Measurements from ENCODE around the gene EREG.

- TF ChIP-seq, protein P1, sequence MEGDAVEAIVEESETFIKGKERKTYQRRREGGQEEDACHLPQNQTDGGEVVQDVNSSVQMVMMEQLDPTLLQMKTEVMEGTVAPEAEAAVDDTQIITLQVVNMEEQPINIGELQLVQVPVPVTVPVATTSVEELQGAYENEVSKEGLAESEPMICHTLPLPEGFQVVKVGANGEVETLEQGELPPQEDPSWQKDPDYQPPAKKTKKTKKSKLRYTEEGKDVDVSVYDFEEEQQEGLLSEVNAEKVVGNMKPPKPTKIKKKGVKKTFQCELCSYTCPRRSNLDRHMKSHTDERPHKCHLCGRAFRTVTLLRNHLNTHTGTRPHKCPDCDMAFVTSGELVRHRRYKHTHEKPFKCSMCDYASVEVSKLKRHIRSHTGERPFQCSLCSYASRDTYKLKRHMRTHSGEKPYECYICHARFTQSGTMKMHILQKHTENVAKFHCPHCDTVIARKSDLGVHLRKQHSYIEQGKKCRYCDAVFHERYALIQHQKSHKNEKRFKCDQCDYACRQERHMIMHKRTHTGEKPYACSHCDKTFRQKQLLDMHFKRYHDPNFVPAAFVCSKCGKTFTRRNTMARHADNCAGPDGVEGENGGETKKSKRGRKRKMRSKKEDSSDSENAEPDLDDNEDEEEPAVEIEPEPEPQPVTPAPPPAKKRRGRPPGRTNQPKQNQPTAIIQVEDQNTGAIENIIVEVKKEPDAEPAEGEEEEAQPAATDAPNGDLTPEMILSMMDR (IDR thresholded peaks at IDR 0.05 in 2 of 3, conservative IDR thresholded peaks at IDR 0.05 in 1 of 3; ENCODE audit: insufficient read depth in 2 of 3, low read depth in 1 of 3, low read length in 3 of 3) = no peak
- TF ChIP-seq CC2D1A (IDR thresholded peaks at IDR 0.05) (no peak), TCF3 (CRISPR knock-in tag; IDR thresholded peaks at IDR 0.05) (no peak)
- TF ChIP-seq, protein P2, sequence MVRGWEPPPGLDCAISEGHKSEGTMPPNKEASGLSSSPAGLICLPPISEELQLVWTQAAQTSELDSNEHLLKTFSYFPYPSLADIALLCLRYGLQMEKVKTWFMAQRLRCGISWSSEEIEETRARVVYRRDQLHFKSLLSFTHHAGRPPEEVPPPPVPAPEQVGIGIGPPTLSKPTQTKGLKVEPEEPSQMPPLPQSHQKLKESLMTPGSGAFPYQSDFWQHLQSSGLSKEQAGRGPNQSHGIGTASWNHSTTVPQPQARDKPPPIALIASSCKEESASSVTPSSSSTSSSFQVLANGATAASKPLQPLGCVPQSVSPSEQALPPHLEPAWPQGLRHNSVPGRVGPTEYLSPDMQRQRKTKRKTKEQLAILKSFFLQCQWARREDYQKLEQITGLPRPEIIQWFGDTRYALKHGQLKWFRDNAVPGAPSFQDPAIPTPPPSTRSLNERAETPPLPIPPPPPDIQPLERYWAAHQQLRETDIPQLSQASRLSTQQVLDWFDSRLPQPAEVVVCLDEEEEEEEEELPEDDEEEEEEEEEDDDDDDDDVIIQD (CRISPR knock-in tag; IDR thresholded peaks at IDR 0.05) = no peak
- TF ChIP-seq, protein P3, sequence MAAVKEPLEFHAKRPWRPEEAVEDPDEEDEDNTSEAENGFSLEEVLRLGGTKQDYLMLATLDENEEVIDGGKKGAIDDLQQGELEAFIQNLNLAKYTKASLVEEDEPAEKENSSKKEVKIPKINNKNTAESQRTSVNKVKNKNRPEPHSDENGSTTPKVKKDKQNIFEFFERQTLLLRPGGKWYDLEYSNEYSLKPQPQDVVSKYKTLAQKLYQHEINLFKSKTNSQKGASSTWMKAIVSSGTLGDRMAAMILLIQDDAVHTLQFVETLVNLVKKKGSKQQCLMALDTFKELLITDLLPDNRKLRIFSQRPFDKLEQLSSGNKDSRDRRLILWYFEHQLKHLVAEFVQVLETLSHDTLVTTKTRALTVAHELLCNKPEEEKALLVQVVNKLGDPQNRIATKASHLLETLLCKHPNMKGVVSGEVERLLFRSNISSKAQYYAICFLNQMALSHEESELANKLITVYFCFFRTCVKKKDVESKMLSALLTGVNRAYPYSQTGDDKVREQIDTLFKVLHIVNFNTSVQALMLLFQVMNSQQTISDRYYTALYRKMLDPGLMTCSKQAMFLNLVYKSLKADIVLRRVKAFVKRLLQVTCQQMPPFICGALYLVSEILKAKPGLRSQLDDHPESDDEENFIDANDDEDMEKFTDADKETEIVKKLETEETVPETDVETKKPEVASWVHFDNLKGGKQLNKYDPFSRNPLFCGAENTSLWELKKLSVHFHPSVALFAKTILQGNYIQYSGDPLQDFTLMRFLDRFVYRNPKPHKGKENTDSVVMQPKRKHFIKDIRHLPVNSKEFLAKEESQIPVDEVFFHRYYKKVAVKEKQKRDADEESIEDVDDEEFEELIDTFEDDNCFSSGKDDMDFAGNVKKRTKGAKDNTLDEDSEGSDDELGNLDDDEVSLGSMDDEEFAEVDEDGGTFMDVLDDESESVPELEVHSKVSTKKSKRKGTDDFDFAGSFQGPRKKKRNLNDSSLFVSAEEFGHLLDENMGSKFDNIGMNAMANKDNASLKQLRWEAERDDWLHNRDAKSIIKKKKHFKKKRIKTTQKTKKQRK (IDR thresholded peaks at IDR 0.05; ENCODE audit: borderline replicate concordance, low read depth, low read length) = no peak
These were observed 47.3 kb downstream of the EREG start for GRCh38 chr4:74412225-74412624.

Measured in K562 (cell line).